ENCODE results near the gene S100A14.
A peak's percentile ranks its signal among the peaks of the same experiment; 100 is the strongest.

The S100A14 gene

GRCh38 chr1:153638261-153638660, 22.1 kb upstream of the S100A14 start:
- no peak for DNase-seq (ENCODE audit: low spot score)

DNA sequence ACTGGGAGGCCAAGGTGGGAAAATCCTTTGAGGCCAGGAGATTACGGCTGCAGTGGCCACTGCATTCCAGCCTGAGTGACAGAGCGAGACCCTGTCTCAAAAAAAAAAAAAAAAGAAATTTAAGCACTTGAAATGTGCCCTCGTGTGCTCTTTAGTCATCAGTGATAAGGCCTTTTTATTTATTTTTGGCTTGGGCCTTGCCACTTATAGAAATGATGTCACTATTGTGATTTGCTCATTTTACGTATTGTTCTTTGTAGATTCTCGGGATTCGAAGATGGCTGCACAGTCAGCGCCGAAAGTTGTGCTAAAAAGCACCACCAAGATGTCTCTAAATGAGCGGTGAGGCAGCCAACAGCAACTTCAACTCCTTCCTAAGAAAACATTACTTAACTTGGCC, 20.2 kb upstream of the S100A14 start:
- DNase-seq (ENCODE audit: low spot score), result no peak

DNA sequence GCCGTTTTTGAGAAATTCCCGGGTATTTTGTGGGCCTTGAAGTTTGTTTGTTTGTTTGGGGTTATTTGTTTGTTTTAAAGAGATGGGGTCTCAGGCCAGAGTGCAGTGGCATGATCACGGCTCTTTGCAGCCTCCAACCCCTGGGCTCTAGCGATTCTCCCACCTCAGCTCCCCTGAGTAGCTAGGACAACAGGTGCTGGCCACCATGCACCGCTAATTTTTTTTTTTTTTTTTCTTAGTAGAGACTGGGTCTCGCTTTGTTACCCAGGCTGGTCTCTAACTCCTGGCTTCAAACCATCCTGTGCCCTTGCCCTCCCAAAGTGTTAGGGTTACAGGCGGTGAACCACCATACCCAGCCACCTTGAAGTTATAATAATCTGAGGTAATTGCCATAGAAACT, 19.7 kb upstream of the S100A14 start:
- no peak for DNase-seq (ENCODE audit: low spot score)

DNA sequence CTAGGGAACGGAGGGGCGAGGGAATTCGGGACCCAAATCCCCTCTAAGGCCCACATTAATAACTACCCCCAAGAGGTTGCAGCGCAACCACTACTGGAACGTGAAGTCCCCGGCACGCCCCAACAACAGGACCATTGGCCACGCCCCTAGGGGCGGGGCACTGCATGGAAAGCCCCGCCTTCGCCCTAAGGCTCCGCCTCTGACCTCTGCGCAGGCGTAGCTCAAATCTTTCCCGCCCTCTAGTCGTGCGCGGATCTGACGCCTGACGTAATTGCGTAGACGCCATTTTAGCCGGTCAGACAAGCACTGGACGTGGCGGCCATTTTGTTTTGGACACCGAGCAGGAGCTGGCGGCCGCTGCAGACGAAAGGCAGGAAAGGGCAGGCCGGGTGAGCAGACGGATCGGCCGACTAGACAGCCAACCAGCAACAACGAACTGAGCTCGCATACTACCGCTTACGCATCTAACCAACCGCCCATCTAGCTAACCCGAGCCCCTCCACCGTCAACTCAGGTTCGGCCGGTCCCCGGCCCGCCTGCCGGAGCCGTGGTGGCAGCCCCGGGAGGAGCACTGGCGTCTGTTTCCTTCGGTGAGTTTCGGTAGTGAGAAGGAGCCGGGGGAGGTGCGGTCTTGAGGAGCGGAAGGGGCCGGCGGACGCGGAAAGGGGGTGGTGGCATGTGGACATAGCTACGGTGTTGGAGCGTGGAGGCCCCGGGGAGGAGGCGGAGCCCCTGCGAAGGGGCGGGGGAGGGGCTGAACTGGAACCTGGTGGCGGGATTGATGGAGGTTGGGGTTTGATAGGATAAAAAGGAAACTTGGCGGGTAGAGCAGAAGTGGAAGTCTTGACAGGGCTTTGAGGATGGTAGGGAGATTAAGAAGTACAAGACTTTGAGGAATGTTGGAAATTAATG, 17.9 kb upstream of the S100A14 start, which contains the start of gene CHTOP:
Gene CHTOP (plus strand): TSS at position 313 of the 912 bp plus-strand sequence. CDS start 2,523 bp downstream, outside the sequence.
- peak; percentile 96 for DNase-seq (ENCODE audit: low spot score)

DNA sequence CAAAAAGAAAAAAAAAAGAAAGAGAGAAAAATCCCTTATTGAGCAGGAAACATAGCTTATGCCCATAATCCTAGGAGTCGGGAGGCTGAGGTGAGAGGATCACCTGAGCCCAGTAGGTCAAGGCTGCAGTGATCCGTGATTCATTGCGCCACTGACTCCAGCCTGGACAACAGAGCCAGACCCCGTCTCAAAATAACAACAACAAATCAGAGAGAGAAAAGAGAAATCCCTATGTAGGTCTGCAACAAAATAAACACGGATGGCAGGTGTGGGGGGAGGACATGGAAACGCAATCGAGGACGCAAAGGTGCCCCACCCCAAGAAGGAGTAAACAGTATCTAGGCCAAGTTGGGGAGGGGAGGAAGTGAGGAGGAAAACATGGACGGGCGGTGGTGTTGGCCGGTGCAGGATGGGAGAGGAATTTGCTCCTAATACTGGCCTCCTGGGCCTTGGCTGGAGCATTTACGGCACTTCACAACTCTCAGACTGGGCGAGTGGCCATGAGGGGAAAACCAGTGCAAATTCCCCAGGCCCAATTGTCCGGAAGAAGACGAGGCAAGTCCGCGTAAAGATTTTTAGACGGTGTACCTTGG, 17.1 kb upstream of the S100A14 start:
- no peak for DNase-seq (ENCODE audit: low spot score)

DNA sequence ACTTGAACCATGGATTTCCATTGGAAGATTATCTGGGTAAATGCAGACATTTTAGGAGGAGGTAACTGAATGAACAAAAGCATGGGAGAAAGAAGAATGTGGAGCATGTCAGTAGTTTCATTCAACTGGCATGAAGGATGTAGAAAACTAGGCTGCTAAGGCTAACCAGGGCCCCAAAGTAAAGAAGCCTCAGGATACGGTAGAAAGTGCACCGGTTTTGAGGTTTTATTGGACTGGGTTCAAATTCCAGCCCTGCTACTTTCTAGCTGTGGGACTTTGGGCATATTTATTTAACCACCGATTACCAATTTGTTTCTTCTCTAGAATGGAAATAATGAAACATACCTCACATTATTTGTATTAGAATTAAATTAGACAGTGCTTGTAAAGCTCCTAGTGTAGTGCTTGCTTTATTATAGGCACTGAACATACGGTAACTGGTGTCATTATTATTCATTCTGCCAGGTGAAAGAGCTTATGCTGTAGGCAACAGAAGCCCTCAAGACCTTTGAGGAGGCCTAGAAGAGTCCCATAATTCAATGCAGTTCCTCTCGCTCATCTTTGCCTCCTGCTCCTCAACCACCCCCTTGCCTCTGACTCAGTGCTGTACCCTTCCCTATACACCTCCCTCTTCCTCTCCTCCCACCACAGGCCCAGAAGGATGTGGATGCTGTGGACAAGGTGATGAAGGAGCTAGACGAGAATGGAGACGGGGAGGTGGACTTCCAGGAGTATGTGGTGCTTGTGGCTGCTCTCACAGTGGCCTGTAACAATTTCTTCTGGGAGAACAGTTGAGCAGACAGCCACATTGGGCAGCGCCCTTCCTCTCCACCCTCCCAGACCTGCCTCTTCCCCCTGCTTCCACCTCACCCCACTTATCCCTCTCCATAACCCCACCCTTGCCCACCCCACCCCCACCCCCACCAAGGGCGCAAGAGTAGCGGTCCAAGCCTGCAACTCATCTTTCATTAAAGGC, 15.2 kb upstream of the S100A14 start:
- no peak for DNase-seq (ENCODE audit: low spot score)

- DNase-seq (ENCODE audit: low spot score), result no peak
Observed at GRCh38 chr1:153630384-153630783, 14.3 kb upstream of the S100A14 start.

GRCh38 chr1:153629971-153630370, 13.8 kb upstream of the S100A14 start:
- no peak for DNase-seq (ENCODE audit: low spot score)

- DNase-seq (ENCODE audit: low spot score), result no peak
Observed at GRCh38 chr1:153629343-153629665, 13.2 kb upstream of the S100A14 start.

DNA sequence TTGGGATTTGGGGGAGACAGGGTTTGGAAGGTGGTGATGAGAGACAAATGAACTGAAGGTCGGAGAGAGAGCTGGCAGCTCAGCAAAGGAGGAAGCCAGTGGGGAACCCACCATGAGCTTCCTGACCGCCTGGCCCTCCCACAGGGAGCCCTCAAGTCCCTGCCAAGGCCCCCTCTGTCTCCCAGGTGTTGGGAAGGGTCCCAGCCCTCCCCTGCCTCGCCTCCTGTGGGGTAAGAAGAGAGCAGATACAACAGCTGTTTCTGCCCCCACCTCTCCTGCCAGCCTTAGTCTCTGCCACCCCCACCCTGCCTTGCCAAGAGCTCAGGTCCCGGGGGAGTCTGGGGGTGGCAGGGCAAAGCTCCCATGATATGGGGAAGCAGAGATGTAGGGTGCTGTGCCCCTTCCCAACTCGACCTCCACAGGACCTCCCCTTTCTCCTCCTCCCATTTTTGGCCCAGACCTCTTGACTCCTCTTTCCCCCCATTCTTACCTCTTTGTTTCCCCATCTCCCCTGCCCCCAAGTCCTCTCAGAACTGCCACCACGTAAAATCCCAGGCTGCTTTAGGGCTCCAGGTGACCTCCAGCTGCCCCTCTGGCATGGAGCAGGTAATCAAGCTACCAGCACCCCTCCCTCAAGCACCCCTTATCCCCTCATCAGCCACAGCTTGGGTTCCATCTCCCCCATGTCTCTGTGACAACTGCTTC, 12.7 kb upstream of the S100A14 start:
- DNase-seq (ENCODE audit: low spot score), result no peak

DNA sequence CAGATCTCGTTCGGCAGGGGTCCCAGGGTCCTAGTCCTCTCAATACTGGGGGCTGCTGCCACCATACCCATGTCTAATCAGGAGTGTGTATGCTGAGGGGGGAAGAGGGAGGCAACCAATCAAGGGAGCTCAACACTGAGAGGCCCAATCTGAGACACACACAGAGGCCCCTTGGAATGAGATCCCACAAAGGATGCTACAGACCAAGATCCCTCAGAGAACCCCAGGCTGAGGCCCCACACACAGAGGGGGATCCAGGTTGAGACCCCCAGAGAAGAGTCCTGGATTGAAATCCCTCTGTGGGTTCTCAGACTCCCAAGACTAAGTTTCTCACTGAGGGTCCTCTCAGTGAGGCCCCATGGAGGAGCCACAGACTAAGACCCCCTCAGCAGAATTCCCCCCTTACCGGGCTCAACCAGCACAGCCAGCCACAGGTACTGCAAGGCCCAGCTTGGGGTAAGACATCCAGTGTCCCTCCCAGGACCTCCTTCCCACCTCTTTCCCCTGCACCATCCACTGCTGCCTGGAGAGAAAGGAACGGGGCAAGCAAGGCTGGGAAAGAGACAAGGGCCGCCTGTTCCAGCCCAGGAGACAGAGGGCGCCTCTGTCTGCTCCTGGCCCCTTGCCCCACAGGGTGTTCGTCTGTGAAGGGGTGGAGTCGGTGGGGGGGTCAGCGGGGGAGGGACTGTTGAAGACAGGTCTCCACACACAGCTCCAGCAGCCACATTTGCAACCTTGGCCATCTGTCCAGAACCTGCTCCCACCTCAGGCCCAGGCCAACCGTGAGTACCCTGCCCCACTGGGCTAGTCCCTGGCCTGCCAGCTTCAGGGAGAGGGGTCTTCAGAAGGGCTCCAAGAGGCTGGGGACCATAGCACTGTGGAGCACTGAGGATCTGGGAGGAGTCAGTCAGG, 11.8 kb upstream of the S100A14 start, which contains the start of gene S100A1:
Gene S100A1 (plus strand): TSS at position 720 of the 912 bp plus-strand sequence. CDS start 2,088 bp downstream, outside the sequence.
- no peak for DNase-seq (ENCODE audit: low spot score)

- peak; percentile 89 for DNase-seq (ENCODE audit: low spot score)
Observed at GRCh38 chr1:153626904-153627714, 11.0 kb upstream of the S100A14 start, which contains the start of gene S100A13. Gene S100A13 (minus strand): TSS chr1:153627505. CDS start chr1:153626472, 1,033 bp downstream.

DNA sequence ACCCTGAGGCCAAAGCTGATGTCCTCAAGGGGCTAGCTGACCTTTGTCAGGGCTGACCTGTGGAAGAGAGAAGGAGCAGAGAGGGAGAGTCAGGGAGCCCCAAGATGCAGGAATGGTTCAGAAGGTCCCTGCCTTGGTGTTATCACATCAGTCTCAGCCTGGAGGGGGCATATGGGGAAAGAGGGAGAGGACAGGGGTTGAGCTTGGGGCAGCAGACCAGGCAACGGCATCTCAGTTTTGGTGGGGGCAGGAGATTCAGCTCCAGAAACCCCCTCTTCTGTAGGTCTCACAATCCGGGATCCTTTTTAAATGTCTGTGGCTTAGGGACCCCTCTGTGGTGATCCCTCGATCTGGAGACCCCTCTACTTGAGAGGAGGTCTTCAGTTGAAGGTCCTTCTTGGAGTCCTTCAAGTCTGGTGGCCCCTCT, 10.4 kb upstream of the S100A14 start:
- DNase-seq (ENCODE audit: low spot score), result no peak

DNA sequence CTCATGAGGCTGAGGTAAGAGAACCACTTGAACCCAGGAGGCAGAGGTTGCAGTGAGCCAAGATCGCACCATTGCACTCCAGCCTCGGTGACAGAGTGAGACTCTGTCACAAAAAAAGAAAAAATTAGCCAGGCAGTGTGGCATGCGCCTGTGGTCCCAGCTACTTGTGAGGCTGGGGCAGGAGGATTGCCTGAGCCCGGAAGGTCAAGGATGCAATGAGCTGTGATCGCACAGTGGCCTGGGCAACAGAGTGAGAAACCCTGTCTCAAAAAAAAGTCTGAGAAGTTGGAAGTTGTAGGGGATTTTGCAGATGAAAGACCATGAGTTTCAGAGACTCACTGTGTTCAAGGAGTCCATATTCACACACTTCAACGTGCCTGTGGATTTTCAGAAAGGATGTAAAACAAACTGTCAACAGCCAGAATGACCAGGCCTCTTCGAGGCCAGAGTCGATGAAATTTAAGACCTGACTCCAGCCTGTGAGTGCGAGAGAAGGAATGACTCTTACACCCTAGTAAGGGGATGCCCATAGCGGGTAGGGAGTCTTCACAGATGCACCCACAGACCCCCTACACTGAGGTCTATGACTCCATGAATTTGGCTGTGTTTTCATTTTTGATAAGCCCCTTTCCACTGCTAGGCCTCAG, 9.0 kb upstream of the S100A14 start:
- no peak for DNase-seq (ENCODE audit: low spot score)

- no peak for DNase-seq (ENCODE audit: low spot score)
Observed at GRCh38 chr1:153623101-153623500, 7.0 kb upstream of the S100A14 start.

GRCh38 chr1:153619171-153619570, 3.0 kb upstream of the S100A14 start:
- DNase-seq (ENCODE audit: low spot score), result no peak

DNA sequence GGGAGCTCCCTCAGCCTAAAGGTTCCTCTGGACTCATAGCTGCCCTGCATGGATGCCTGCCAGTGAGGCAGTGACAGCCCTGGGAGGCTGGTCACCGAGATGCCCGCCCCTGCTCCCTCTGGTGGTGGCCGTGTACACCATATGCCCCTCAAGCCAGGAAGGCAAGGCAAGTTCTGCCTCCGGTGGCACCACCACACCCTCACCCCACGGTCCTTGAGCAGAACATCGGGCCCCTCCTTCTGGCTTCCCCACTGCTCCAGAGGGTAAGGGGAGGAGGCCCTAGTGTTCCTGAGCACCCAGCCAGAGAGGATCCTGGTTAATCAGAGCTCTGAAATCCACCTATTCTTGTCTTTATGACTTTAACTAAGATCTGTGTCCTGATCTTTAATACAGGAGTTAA, 1.5 kb upstream of the S100A14 start:
- no peak for DNase-seq (ENCODE audit: low spot score)

DNA sequence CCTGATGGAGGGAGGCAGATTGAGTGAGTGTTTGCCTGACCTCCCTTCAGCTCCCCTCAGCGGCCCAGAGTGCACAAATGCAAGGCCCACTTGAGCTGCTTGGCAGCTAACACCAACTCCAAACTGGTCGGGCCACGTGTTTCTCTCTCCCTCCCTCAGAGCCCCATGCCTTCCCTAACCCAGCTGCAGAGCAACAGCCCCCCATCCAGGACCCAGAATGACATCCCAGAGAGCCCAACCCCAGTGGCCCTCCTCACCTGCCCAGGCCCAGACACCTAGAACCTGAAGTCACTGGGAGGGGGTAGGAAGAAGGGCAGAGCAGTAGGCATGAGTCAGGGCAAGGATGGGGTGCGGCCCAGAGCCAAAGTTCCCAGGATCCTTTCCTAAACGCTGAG, 789 bp upstream of the S100A14 start:
- DNase-seq (ENCODE audit: low spot score), result no peak

GRCh38 chr1:153615406-153615805, 719 bp downstream of the S100A14 start:
- DNase-seq (ENCODE audit: low spot score), result no peak
